Stimulated activated CD4-positive, alpha-beta T cell treated with anti-CD3 and anti-CD28 coated beads, Interleukin-4, amount 100 ng/mL, for 1 hour (primary cell): ENCODE results near the gene EXOC3L2.

Experiments
- DNase-seq: peaks from one replicate; pipeline ENCODE4 v3.0.0-alpha.2; 2020

EXOC3L2 gene

DNA sequence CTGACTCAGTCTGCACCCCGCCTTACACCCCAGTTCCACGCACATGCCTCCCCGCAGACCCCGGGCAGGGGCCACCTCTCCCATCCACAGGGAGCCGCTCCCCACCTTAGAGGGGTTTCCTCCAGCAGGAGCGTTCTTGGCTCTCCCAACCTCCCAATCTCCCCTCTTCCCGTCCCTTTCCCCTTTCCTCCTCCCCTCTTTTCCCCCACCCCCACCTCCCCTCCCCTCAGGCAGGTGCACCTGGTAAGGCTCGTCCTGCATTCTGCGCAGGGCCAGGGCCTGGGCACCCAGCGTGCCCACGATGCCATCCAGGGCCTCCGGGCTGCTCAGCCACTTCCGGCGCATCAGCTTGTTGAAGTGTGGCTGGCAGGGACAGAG is 27.3 kb downstream of the EXOC3L2 start:
- DNase-seq, result no peak

DNA sequence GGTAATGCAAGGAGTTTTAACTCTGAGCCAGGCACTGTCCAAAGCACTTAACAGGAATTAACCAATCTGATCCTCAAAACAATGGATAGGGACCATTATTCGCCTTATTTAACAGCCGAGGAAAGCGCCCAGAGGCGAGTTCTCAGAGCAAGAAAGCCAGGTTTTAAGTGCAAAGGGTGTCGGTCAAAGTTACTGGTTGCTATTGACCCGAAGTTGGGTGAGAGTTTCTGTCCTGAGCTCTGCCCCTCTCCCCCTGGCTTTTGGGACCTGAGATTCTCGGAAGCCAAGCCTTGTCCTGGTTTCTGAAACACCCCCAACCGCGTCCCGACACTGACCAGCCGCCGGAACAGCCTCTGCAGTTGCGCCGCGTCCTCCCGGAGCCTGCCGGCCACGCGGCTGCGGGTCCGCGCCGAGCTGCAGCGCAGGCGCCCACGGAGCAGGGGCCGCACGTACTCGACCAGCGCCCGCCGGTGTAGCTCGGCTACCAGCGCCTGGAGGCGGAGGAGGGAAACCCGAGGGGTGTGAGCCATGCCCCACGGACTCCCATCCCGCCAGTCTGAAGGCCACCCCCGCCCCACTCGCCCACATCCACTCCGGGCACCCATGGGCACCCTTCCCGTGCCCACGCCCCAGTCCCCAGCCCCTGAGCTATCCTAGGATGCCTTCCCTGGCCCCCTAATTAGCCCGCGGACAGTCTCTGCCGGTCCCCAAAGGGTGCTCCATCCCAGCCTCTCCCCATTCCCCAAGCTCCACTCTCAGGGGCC is 27.8 kb downstream of the EXOC3L2 start:
- DNase-seq, result no peak

DNA sequence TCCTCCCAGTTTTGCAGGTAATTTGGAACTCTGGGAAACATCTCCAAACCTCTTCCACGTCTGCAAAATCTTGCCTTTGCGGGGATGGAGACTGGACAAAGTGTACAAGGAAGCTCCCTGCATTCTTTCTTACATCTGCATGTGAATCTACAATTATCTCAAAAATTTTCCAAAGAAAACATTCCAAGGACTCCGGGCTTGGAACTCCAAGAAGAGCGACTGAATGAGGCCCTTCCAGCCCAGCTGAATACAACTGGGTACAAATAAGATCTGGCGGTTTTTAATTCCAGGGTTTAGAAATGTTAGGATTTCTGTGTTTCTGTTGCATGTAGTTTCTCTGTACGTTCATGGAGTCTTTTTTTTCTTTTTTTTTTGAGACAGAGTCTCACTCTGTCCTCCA is 28.5 kb downstream of the EXOC3L2 start:
- DNase-seq, result no peak

DNA sequence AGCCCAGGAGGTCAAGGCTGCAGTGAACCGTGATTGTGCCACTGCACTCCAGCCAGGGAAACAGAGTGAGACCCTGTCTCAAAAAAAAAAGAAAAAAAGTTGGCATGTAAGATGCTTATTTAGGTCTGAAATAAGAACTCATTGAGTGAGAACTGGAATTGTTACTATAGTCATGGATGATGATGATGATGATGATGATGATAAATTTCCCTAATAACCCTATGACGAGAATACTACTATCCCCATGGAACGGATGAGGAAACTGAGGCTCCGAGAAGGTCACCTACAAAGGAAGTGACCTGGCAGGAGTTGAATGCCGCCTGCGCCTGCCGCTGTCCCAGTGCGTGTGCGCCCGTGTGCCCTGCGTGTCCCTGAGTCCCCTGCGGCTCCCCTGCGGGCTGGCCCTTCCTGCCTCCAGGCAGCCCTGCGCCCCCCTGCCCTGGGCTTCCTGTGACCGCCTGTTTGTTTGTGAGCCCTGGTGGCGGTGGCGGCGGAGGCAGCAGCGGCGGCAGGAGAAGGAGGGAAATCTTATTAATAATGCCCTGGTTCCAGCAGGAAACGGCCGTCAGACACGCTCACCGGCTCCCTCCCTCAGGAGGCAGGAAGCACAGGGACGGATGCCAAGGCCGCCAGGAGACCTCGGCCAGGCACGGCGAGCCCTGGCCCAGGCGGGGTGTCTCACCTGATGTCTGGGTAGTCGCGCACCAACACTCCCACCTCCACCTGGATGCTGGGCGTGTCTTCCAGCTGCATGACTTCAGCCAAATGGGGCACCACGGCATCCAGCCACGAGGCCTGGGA is 29.6 kb downstream of the EXOC3L2 start:
- DNase-seq, result no peak

DNA sequence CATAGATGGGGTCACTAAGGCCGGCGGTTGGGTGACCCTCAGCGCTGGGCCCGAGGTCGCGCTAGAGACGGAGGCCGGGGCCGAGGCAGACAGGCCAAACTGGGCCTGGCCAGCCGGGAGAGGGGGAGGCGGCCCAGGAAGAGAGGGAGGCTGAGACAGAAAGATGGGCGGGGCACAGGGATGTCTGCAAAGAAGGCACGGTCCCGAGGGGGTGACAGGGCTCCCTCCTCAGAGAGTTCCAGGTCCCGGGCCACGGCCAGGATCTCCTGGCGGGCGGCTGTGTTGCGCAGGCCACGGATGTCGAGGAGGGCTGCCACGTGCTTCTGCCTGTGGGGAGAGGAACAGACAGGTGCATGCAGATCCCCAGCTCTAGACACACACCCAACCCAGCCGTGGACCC is 32.2 kb downstream of the EXOC3L2 start:
- DNase-seq, result no peak

DNA sequence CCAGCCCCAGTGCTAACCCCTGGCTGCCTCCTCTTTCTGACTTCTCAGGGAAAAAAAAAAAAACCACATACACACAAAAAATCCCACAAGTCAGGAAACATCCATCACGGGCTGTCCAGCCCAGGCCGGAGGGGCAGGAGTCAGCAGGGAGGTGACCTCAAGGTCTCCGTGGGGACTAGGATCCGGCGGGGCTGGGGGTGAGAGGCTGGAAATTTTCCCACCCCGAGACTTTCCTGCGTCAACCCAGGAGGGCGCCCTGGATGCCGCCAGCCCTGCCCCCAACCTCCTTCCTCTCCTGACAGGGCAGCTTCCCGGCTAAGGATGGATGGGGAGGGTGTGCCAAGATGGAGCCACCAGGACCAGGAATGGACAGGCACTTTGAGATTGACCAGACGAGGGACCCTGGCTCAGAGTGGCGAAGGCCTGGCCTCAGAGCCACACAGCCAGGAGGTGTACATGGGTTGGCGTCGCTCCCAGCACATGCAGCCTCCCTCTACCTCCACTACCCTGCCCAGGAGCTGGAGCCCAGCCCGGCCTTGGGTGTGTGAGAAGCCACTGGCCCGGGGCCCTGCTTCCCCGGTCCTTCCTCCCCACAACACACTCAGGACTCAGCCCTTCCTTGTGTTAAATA is 33.3 kb downstream of the EXOC3L2 start:
- DNase-seq, result no peak

DNA sequence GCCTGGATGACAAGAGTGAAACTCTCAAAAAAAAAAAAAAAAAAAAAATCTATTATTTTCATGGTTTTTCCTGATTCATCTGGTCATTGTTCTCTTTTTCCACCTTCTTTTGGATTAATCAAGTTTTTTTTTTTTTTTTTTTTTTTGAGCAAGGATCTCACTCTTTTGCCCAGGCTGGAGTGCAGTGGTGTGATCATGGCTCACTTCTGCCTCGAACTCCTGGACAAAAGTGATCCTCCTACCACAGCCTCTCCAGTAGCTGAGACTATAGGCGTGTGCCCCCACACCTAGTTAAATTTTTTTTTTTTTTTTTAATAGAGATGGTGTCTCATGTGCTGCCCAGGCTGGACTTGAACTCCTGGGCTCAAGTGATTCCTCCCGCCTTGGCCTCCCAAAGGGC is 38.9 kb downstream of the EXOC3L2 start:
- DNase-seq, result no peak

DNA sequence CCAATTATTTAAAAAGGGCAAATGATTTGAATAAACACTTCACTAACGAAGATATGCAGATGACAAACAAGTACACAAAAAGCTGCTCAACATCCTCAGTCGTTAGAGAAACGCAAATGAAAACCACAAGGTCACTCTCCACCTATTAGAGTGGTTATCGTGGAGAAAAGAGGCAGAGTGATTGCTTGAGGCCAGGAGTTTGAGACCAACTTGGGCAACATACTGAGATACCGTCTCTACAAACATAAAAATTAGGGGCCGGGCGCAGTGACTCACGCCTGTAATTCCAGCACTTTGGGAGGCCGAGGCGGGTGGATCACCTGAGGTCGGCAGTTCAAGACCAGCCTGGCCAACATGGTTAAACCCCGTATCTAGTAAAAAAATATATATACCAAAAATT is 39.4 kb downstream of the EXOC3L2 start:
- DNase-seq, result no peak

DNA sequence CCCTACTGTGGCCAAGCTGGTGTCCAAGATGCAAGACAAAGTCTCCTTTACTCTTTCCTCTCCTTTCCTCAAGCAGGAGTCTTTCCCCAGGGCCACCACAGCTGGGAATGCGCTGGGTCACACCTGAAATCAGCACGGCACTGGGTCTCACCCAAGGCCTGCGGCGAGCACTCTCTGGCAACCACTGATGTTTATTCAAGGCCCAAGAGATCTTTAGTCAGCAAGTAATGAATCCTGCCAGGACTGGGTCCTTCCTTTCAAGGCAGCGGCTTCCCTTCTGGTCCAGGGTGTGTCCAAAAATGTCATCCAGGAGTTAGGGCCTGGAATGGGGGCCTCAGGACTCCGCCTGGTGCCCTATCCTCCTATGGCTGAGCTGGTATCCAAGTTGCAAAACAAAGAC is 42.6 kb downstream of the EXOC3L2 start:
- no peak for DNase-seq

DNA sequence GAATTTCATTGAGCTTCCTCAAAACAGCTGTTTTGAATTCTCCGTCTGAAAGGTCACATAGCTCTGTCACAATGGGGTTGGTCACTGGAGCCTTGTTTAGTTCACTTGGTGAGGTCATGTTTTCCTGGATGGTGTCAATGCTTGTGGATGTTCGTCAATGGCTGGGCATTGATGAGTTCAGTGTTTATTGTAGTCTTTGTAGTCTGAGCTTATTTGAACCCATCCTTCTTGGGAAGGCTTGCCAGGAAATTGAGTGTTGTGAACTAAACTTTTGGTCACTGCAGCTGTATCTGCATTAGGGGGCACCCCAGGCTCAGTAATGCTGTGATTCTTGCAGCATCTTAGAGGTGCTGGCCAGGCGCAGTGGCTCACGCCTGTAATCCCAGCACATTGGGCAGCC is 44.6 kb downstream of the EXOC3L2 start:
- DNase-seq, result no peak

DNA sequence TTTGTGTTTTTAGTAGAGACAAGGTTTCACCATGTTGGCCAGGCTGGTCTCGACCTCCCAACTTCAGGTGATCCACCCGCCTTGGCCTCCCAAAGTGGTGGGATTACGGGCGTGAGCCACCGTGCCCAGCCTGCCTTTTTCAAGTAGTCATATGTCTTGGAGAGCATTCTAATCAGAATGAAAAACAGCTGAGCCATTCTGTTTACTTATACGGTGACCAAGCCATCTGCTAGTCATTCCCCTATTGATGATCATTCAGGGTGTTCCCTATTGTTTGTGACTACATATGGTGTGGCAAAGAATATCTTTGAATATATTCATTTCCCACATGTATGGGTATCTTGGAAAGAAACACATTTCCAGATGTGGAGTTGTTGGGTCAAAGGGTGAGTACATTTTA is 49.4 kb downstream of the EXOC3L2 start:
- no peak for DNase-seq

DNA sequence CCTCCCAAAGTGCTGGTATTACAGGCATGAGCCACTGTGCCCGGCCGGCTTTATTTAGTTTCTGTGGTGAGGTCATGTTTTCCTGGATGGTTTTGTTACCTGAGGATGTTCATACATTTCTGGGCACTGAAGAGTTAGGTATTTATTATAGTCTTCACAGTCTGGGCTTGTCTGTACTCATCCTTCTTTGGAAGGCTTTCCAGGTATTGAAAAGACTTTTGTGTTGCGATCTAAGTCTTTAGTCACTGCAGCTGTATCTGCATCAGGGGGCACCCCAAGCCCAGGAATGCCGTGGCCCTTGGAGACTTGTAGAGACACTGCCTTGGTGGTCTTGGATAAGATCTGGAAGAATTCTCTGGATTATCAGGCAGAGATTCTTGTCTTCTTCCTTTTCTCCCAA is 53.8 kb downstream of the EXOC3L2 start:
- DNase-seq, result no peak

DNA sequence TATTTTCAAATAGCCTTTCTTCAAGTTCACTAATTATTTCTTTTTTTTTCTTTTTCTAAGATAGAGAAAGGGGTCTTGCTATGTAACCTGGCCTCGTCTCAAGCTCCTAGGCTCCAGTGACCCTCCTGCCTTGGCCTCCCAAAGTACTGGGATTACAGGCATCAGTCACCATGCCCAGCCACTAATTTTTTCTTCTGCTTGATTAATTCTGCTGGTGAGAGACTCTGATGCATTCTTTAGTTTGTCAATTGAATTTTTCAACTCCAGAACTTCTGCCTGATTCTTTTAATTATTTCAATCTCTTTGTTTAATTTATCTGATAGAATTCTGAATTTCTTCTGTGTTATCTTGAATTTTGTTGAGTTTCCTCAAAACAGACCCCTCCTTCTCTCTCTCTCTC is 55.2 kb downstream of the EXOC3L2 start:
- DNase-seq, result no peak

DNA sequence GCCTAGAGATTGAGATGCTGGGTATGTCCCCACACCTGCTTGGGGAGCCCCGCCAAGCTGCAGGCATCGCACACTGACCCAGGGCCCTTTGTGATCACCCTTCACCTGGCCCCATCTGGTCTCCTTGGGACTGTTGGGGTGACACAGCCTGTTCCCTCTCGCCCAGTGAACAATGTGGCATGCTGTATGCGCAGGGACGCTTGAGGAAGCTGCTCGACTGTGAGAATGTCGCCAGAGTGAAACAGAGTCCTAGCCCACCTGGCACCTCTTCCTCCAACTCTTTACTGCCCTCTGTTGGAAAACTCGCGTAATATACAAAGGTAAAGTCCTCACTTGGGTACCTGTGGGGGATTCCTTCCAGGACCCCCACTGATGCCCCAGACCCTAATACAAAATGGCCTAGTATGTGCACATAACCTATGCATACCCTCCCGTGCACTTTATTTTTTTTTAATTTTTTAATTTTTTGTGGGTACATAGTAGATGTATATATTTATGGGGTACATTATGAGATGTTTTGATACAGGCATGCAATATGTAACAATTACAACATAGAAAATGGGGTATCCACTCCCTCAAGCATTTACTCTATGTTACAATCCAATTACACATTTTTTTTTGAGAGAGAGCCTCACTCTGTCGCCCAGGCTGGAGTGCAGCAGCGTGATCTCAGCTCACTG is 57.6 kb downstream of the EXOC3L2 start:
- no peak for DNase-seq

DNA sequence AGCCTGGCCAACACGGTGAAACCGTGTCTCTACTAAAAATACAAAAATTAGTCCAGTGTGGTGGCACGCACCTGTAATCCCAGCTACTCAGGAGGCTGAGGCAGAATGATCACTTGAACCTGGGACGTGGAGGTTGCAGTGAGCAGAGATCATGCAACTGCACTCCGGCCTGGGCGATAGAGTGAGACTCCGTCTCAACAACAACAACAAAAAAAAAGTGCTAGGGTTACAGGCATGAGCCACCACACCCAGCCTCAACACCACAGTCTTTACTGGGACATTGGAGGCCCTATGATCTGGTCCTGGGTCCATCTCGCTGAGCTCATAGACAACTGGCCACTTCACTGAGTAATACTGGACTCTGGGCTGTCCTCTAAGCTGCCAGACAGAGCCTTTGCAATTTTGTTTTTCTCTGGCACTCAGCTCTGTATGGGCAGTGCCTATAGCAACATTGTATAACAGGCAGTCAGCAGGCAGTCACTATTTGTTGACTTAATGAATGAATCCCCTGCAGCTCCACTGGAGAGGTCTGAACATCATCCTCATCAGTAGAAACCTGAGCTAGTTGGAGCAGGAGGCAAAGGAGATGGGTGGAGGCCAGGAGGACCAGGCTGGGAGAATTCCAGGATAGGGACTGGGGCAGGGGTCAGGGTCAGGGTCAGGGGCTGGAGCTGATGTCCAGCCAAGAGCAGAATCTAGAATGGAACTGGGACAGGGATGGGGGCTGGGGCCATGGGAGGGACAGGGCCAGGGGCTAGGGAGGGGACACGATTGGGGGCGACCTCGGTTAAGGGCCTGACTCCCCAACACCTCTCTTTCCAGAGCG is 58.5 kb downstream of the EXOC3L2 start:
- no peak for DNase-seq

DNA sequence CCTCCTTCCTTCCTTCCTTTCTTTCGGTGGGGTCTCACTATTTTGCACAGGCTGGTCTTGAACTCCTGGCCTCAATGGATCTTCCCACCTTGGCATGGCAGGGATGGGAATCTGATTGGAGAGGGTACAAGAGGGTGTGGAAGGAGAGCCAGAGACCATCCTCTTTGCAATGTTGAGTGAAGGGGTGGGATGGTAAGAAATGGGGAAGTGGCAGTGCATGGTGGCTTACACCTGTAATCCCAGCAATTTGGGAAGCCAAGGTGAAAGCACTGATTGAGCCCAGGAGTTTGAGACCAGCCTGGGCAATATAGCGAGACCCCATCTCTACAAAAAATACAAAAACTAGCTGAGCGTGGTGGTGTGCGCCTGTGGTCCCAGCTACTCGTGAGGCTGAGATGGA is 61.1 kb downstream of the EXOC3L2 start:
- DNase-seq, result no peak

DNA sequence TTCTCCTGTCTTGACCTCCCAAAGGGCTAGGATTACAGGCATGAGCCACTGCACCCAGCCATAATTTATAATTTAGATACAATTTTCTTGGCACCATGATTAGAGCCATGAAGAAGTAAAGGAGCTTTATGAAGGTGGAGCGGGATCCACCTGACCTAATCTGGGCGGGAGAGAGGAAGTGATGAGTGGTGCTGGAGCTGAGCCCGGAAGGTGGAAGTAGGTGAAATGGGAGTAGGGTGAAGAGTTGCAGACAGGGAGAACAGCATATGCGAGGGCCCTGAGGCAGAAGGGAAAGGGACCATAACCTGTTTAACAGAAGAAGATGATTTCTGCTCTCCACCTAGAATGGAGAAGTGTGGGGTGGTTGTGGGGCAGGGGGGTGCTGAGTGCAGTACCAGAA is 62.4 kb downstream of the EXOC3L2 start:
- DNase-seq, result no peak

DNA sequence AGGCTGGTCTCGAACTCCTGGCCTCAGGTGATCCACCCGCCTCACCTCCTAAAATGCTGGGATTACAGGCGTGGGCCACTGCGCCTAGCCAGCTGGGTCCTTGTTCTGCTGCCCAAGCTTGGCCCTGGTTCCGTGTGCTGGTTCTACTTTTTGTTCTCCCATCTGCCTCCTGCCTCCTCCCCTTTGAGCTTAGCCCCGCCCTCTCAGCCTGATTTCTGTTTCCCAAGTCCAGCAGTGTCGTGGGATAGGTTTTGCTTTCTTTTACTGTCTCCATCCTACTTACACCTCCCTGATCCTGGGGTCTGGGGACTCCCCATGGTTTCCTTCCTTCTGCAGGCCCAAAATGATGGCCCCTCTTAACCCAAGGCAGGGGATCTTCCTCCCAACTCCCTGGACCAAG is 64.3 kb downstream of the EXOC3L2 start:
- DNase-seq, result no peak

DNA sequence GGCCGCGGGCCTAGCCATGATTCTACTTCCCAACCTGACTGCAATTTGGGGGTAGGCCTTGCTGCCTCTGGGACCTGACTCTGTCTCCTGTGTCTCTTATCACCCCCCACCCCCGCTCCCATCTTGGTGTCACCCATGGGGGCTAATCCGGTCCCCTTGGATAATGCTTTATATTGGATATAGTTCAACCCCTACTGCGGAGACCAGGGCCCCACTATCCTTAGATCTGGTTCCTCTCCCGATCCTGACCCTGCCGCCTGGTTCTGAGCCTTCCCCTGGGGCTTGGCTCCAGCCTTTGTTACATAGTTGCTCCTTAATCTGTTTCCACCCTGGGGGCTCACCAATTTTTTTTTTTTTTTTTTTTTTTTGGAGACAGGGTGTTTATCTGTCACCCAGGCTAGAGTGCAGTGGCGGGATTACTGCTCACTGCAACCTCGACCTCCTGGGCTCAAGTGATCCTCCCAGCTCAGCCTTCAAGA is 65.3 kb downstream of the EXOC3L2 start:
- DNase-seq, result no peak

DNA sequence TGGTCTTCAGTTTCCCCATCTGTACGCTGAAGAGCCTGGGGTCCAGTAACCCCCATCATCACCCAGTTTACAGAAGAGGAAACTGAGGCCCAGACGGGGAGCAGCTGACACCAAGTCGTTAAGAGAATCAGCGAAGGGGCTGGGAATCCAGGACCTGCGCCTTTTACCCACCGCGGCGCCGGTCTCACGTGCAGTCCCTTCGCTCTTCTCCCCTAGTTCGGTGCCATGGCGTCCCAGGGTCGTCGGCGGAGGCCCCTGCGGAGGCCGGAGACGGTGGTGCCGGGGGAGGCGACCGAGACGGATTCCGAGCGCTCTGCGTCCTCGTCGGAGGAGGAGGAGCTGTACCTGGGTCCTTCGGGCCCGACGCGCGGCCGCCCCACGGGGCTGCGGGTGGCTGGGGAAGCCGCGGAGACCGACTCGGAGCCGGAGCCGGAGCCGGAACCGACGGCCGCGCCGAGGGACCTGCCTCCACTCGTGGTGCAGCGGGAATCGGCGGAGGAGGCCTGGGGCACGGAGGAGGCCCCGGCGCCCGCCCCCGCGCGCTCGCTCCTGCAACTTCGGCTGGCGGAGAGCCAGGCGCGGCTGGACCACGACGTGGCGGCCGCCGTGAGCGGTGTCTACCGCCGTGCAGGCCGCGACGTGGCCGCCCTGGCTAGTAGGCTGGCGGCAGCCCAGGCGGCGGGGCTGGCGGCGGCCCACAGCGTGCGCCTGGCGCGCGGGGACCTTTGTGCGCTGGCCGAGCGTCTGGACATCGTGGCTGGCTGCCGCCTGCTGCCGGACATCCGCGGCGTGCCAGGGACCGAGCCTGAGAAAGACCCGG is 65.9 kb downstream of the EXOC3L2 start:
- DNase-seq, result peak; percentile 49

DNA sequence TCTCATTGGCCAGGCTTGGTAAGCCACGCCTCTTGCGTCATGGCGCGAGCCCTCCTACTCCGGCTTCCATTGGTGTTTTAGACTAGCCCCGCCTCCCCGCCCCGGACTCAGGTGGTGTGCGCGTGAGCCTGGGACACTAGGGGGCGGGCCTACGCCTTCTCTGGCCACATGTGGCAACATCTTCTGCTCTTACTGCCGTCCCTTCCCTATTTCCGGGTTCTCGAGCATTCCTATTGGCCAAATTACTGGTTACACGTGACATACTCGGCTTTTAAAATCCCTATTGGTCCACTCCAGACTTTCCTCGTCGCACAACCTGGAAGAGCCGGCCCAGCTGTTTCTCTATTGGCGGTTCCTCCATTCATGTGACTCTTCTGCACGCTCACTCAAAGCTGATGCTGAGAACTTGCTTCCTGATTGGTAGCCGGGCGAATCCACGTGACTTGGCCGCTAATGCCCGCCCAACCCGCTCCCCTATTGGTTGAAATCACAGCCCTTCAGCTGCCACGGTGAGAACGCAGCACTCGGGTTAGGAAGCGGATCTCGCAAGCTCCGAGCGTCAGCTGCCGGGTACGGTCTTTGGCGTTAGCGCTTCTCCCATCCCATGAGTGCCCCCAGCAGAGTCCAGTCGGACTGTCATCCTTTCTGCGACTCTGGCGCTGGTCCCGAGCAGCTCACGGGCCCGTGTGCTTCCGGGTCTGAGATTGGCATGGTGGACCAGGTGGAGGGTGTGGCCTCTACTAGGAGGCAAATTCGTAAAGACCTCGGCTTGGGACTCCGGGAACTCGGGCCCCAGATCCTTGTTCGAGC is 66.7 kb downstream of the EXOC3L2 start, which contains the start of gene BLOC1S3:
Gene BLOC1S3, plus strand, starts transcription at position 523 of the 810 bp plus-strand sequence. CDS start 513 bp downstream, outside the sequence.
- DNase-seq, result peak; percentile 100
